G401.6 (cell line): ENCODE measurements around the gene ORC3.

Experiments
- FAIRE-seq: peaks from 2 replicates; lab custom pipeline; 2012; peaks lifted over from hg19 to GRCh38; lab: Jason Lieb, UNC

Gene ORC3

DNA sequence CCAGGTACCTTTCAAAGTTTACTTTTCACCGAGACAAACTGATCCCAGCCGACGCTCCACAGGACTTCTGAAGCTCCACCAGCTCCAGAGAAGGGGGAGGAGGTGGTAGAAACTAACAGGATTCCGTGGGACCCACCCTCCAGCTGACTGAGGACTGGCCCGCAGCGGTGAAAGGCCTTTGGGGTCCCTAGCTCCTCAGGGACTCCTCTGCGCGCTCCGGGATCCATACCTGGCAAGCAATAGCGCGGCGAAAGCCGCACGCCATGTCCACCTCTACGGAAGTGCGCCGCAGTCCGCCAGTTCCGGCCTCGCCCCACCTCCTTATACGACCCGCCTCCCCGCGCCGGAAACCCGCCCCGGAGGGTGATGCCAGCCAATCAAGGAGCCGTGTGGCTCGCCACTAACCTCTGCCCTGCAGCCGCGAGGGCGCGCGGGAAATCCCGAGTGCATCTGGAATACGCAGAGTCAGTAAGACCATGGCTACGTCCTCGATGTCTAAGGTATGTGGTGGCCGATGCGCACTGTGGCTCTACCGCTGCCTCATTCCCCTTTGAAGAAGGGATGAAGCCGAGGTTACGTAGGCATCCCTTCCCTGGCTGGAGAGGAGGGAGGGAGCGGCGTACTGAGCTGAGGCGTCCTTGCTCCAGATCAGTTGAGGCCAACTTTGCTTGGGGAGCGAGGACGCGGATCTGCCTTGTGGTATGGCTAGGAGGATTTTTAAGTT is at the start of gene ORC3, which contains the start of gene RARS2:
Gene ORC3, plus strand, starts transcription at position 443 of the 724 bp plus-strand sequence. Its CDS starts 34 bp downstream, at position 477.
Gene RARS2, minus strand, starts transcription at position 295 of the 724 bp plus-strand sequence. Its CDS starts 30 bp downstream, at position 265.
- peak; percentile 92 for FAIRE-seq

DNA sequence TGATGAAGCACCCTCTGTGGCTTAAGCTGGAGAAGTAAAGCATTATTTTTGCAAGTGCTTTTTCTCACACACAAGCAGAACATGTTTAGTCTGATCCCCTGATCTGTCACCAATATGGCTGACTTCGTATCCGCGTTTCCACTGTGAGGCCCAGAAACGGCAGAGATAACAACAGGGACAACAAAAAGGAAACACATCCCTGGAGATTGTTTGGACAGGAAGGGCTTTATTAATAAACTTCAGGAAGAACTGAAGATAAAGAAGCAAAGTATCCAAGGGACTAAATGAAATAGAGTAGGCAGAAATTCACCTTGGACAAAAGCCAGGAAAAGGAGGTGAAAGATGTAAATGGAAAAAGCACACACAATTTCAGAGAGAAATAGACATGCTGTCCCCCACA is 49.4 kb upstream of the ORC3 start:
- no peak for FAIRE-seq

- FAIRE-seq, result no peak
Observed at GRCh38 chr6:87541041-87541440, 48.9 kb upstream of the ORC3 start.

GRCh38 chr6:87541744-87542143 is 48.2 kb upstream of the ORC3 start:
- FAIRE-seq, result no peak

DNA sequence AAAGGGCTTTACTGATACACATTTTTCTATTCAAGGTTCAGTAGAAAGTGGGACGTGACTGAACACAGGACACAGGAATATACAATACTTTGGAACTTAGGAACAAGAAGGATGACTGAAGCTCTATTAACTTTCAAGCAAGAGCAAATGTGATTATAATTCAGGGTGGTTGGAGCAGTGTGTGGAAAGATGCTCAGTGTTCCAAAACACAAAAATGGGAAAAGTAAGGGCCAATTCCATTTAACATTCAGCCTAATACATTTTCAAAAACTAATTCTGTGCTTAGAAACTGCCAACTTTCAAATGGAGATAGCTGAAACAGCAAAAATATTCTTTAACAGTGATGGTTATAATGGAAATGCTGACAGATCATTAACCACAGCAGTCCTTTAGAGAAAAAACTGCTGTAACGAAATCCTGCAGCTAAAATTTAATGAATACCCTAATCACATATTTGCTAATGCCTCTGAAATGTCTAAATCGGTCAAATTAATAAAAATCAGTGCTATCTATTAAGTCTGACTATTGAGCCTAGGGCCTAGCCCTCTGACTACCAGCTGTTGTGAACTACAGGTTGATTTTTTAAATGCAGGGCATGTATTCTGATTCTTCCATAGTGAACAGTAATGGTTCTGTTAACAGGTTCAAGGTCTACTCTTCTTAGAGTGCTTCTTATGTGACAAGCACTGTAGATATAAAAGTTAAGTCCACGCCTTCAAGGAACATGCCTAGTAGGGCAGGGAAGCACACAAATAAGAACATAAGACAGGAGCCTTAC is 46.0 kb upstream of the ORC3 start:
- no peak for FAIRE-seq

GRCh38 chr6:87544474-87544735 is 45.5 kb upstream of the ORC3 start:
- FAIRE-seq, result no peak

GRCh38 chr6:87551799-87552198 is 38.1 kb upstream of the ORC3 start:
- FAIRE-seq, result no peak

GRCh38 chr6:87553159-87553765 is 36.7 kb upstream of the ORC3 start:
- FAIRE-seq, result no peak

DNA sequence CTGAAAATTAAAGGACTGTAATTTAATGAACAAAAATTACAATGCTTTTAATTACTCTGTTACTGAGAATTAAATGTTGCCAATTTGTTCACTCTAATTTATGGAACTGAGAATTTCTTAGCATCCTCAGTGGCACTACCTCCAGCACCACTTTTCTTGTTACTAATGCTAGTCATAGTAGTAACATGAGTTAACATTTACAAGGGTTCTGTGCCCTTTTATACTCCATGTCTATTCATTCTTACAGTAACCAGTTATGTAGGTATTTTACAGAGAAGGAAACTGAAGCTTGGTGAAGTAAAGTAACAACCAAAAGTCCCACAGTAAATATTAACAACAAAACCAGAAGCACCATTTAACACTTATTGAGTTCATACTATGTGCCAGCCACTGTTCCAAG is 34.4 kb upstream of the ORC3 start:
- no peak for FAIRE-seq

GRCh38 chr6:87558446-87558845 is 31.5 kb upstream of the ORC3 start:
- FAIRE-seq, result no peak

DNA sequence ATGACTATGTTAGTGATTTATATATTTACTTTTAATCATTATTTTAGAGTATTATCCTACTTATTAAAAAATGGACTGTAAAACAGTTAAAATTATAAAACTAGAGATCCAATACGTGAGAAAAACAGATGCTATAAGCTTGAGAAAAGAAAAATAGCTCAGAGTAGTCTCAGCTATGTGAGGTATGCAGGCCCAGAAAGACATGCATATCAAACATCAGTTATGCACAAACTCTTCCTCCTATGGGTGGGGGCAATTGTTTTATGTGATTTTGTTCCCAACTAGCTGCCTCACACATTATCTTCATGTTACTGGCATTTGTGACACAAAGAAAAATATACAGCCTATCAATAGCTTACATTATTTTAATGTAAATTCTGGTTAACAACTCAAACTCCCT is 28.9 kb upstream of the ORC3 start:
- no peak for FAIRE-seq

DNA sequence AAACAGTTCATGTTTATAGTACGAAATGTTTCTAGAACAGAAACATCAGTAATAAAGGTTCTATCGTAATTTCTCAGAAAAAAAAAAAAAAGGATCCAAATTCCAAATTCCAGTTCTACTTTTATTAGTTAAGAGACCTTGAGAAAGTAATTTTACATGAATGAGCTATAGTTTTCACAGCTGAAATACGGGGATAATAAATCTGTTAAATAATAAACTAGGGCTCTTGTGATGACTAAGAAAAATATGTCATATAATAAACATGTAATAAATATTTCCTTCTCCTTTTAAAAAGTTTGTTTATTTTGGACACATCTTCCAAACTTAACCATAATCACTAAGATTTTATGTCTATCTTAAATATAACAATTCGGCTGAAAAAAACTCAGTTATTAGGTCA is 17.9 kb upstream of the ORC3 start:
- peak; percentile 70 for FAIRE-seq

- FAIRE-seq, result no peak
Observed at GRCh38 chr6:87572883-87573282, 17.1 kb upstream of the ORC3 start.

DNA sequence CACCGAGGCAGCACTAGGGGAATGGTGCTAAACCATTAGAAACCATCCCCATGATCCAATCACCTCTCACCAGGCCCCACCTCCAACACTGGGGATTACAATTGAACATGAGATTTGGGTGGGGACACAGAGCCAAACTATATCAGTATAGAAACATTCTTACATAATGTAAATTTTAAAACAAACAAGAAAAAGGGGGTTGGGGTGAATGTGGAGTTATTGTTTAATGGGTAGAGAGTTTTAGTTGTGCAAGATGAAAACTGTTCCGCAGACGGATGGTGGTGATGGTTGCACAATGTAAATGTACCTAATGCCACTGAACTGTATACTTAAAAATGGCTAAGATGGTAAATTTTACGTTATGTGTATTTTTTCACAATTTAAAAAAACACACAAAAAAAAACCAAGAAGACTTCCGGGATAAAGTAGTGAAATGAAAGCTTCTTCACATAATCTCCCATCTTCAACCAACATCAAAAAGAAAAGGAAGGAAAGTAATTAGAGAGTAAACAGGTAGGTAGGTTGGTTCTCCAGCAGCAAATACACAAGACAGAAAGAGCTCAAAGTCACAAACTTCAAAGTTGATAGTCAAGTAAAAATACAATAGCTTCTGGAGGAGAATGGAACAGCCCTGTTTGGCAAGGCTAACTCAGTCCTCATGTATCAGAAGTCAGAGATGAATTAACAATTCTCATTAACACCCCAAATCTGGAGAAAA is 16.5 kb upstream of the ORC3 start:
- FAIRE-seq, result no peak

GRCh38 chr6:87574237-87574804 is 15.6 kb upstream of the ORC3 start:
- FAIRE-seq, result peak; percentile 34

DNA sequence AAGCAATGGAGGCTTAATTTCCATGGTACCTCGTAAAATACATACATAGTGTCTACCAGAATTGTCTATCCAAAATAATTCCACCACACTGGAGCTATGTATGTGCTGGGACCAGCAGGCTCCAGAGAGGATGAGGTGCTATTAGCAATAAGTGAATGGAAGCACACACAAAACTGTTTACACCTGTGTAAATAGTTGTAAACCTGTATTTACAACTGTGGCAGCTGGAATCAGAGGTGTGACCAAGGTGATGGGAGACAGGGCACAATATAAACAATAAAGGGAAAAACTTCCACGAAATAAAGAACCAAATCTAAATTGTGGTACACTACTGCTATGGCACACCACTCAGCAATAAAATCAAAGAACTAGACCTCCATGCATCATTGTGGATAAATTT is 14.5 kb upstream of the ORC3 start:
- FAIRE-seq, result no peak

- no peak for FAIRE-seq
Observed at GRCh38 chr6:87583822-87584221, 6.1 kb upstream of the ORC3 start.

DNA sequence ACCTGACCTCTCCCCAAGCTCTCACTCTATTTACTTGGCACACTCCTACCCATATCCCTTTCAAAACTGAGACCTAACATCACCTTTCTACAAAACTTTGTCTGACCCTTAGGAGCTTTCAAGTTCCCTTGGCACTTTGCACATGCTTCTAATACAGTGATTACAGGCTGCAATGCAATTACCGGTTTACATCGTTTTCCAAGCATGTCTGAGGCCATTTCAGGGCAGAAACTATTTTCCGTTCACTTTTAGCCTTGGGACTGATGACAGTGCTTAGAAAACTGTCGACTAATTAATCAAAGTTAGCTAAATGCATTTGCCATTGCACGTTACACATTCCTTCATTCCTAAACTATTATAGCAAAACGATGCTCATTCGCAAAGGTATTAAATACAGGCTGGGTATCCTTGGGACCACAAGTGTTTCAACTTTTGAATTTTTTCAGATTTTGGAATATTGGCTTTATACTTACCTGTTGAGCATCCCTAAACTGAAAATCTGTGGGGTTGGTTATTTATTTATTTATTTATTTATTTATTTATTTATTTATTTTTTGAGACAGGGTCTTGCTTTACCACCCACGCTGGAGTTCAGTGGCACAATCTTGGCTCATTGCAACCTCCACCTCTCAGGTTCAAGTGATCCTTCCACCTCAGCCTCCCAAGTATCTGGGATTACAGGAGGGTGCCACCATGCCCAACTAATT is 3.4 kb upstream of the ORC3 start:
- no peak for FAIRE-seq

- no peak for FAIRE-seq
Observed at GRCh38 chr6:87588756-87589407, 1.1 kb upstream of the ORC3 start.

DNA sequence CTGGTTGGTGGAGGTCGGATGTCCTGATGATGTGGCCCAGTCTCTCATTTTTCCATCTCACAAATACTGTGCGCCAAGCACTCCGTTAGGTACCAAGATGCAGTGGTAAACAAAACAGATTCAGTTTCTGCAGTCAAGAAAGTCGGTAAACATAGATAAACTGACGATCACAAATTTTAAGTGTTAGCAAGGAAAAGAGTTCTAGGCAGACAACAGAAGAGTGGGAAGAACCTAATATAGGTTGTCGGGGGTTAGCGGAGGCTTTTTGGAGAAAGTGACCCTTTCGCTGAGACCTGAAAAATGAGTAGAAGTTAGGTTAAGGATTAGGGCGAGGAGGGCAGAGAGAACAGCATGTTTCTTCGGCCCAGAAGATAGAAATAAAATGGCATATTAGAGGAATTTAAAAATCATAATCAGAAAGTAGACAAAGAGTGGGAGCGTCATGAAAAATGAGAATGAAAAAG is 514 bp downstream of the ORC3 start:
- no peak for FAIRE-seq

DNA sequence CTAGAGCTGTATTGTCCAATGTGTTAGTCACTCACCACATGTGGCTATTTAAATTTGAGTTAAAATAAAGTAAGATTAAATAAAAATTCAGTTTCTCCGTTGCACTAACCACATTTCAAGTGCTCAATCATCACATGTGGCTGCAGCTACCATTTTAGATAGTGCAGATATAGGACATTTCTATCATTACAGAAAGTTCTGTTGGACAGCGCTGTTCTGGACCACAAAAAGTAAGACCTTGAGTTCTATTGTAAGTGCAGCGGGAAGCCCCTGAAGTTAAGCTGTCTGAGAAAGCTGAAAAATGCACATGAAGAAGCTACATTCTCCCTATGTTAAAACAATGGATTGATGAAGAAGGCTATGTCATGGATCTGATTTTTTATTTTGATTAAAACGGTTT is 1.1 kb downstream of the ORC3 start:
- FAIRE-seq, result no peak
